ENCODE data around the gene PARVB.

PARVB gene

DNA sequence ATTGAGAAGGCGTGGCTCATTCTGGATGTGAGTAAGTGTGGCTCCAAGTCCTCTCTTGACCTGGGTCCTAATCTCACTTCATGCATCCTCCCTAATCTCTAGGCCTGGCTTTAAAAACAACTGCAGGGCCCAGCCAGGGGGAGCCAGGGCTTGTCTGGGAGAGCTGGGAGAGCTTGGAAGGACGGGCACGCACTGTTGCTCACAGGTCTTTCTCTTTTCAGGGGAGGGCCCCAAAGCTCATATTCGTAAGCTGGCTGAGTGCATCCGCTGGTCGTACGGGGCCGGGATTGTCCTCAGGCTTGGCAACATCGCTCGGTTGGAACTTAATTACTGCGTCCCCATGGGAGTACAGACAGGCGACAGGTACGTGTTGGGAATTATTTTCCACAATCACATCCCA, 34.1 kb upstream of the PARVB start:
- no peak overlapping the region for H3K4me3 ChIP-seq (ENCODE audit: low read depth, low read length)
- peak; percentile 29 for DNase-seq
- H3K36me3 ChIP-seq = peaks cover 51% of the 10 kb centered on the region

DNA sequence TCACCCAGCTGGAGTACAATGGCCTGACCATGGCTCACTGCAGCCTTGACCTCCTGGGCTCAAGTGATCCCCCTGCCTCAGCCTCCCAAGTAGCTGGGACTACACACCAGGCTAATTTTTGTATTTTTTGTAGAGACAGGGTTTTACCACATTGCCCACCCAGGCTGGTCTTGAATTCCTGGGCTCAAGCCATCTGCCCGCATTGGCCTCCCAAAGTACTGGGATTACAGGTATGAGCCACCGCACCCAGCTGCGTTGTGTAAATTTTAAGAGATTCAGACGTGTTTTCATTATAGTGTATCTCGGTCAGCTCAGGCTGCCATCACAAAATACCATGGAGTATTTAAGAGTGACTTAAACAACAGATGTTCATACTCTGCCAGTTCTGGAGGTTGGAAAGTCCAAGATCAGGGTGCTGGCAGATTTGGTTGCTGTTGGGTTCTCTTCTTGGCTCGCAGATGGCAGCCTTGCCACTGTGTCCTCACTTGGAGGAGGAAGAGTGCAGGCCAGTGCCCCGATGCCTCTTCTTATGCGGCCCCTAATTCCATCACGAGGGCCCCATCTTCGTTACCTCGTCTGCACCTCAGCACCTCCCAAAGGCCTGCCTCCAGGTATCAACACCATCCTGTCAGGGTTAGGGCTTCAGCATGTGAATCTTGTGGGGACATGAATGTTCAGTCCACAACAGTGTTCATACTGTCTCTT, 32.6 kb upstream of the PARVB start:
- Histone ChIP-seq H3K36me3 (peaks cover 58% of the 10 kb centered on the region), H3K27me3 (no peaks in the 10 kb centered on the region), H3K4me3 (ENCODE audit: low read depth, low read length) (no peak overlapping the region), H3K9me3 (no peaks in the 10 kb centered on the region), H3K4me1 (peaks cover 9% of the 10 kb centered on the region; the same call in 1 of the 2 replicates)
- no peak for DNase-seq
- no peak for TF ChIP-seq CTCF (IDR thresholded peaks at IDR 0.05; ENCODE audit: low read depth, low read length)

More for the DNA sequence above, 34.1 kb upstream of the PARVB start:
- no peaks in the 10 kb centered on the region for H3K9me3 ChIP-seq
- TF ChIP-seq CTCF (IDR thresholded peaks at IDR 0.05; ENCODE audit: low read depth, low read length) = peak; percentile 18
- H3K4me1 ChIP-seq = peaks cover 9% of the 10 kb centered on the region; the same call in 1 of the 2 replicates
- no peaks in the 10 kb centered on the region for H3K27me3 ChIP-seq

DNA sequence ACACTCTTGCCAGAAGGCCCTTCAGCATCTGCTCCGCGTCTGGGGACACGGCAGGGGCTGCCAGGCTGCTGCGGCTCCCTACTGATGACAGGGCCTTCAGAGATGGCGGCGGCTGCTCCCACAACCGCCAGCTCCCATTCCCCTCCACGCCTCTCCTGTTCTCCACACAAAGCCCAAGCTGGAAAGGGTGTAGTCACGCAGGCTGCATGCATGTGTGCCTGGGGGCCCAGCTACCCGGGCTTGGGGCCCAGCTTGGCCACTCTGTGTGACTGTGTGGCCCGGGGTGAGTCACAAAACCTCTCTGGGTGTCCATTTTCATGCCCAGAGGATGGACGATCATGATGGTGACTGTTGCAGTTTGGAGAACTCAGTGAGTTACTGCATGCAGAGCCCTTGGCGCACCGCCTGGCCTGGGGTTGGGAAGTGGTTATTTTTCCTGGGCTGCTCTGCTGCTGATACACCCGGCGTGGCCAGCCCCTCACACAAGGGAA, 31.7 kb upstream of the PARVB start:
- TF ChIP-seq CTCF (IDR thresholded peaks at IDR 0.05; ENCODE audit: low read depth, low read length) = no peak
- H3K4me3 ChIP-seq (ENCODE audit: low read depth, low read length) = no peak overlapping the region
- no peaks in the 10 kb centered on the region for H3K9me3 ChIP-seq
- no peaks in the 10 kb centered on the region for H3K27me3 ChIP-seq
- H3K36me3 ChIP-seq = peaks cover 62% of the 10 kb centered on the region
- peaks cover 9% of the 10 kb centered on the region; the same call in 1 of the 2 replicates for H3K4me1 ChIP-seq
- peak; percentile 27 for DNase-seq

DNA sequence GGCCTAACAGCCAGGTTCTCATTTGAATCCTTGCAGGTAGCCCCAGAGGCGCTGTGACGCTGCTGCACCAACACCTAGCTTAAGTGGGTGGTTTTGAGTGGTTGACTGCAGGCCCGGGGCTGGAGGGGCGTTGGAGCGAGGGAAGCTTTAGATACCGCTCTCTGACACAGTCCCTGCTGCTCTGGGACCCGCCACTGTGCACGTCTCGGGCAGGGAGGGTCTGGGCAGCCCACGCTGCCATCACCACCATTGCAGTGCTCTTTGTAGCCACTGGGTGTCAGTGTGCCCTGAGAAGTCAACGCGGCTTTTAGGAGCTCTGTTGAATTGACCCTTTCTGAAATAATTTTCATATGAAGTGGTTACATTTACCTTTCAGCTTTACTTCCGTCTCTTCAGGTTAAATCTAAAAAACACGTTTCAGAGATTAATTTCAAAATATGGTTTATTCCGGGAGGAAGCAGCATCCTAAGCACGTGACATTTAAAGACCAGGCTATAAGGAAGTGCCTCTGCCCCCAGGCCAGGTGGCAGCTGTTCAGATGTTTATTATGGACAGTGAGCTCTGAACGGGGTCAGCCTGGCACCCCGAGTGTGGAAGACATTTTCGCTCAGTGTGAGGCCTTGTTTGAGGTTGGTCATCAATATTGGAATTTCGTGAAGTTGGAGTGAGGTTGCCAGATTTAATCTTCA, 30.9 kb upstream of the PARVB start:
- peaks cover 66% of the 10 kb centered on the region for H3K36me3 ChIP-seq

DNA sequence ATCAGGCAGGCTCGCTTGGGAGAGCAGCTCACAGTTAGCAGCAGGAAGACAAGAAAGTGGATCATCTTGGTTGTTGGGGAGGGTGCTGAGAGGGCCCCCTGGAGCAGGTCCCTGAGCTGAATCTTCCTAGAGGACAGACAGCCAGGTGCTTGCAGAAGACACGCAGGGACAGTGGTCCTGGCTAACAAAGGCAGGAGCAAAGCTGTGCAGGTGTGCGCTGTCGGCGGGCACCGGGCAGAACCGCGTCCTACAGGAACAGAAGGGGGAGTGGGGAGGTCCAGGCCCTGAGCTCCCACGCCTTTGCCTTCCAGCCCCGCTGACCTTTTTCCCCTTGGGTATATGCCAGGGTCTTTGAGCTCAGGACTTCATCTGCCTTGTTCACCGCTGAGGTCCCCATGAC, 30.1 kb upstream of the PARVB start:
- DNase-seq = no peak
- H3K4me1 ChIP-seq = peaks cover 9% of the 10 kb centered on the region; the same call in 1 of the 2 replicates
- no peaks in the 10 kb centered on the region for H3K9me3 ChIP-seq
- TF ChIP-seq CTCF (IDR thresholded peaks at IDR 0.05; ENCODE audit: low read depth, low read length) = no peak
- H3K4me3 ChIP-seq (ENCODE audit: low read depth, low read length) = no peak overlapping the region
- H3K27me3 ChIP-seq = no peaks in the 10 kb centered on the region
- H3K36me3 ChIP-seq = peaks cover 73% of the 10 kb centered on the region

More for the DNA sequence above, 30.9 kb upstream of the PARVB start:
- Histone ChIP-seq H3K9me3 (no peaks in the 10 kb centered on the region), H3K4me1 (peaks cover 9% of the 10 kb centered on the region; the same call in 1 of the 2 replicates), H3K4me3 (ENCODE audit: low read depth, low read length) (no peak overlapping the region), H3K27me3 (no peaks in the 10 kb centered on the region)
- DNase-seq = peak; percentile 71
- peak; percentile 99 for TF ChIP-seq CTCF (IDR thresholded peaks at IDR 0.05; ENCODE audit: low read depth, low read length)

DNA sequence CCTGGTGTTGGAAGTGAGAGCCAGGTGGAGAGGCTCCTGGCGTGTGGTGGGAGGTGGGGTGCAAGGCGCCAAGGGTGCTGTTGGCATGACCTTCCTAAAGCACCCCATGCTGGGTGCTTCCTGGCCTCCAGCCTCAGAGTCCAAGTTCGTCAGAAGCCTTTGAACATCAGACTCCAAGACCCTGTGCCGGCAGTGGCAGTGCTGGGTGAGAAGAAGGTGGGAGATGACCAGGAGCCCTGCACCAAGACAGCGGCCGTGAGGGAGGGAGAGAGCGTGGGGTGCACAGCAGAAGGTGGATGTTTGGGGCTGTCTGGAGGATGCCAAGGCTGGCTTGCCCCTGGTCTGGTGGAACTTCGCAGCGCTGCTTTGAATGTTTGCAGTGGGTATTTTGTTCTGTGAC, 29.7 kb upstream of the PARVB start:
- H3K27me3 ChIP-seq = no peaks in the 10 kb centered on the region
- TF ChIP-seq CTCF (IDR thresholded peaks at IDR 0.05; ENCODE audit: low read depth, low read length) = no peak
- H3K9me3 ChIP-seq = no peaks in the 10 kb centered on the region
- DNase-seq = no peak
- H3K36me3 ChIP-seq = peaks cover 76% of the 10 kb centered on the region
- H3K4me3 ChIP-seq (ENCODE audit: low read depth, low read length) = no peak overlapping the region
- peaks cover 9% of the 10 kb centered on the region; the same call in 1 of the 2 replicates for H3K4me1 ChIP-seq
